Cardiac fibroblast (primary cell): ENCODE data around the gene HOXD3.

Experiments used
- DNase-seq, 2 donors: peaks; one replicate each; pipeline versions ENCODE4 v3.0.0 to v3.0.0-alpha.2; 2010; ENCODE audit warnings: low read depth in 2 of 2
- H3K4me3 ChIP-seq, 2 donors: replicated peaks in 1 of 2; 1 replicate in 1 of 2; 2 replicates in 1 of 2; pipeline ENCODE4 v1.5.1; 2011; ENCODE audit warnings: low read depth in 2 of 2, low read length in 2 of 2, mild to moderate bottlenecking in 2 of 2, moderate library complexity in 1 of 2
- CTCF ChIP-seq: IDR thresholded peaks from one replicate; pipeline ENCODE4 v1.5.1; 2011; ENCODE audit warnings: low read depth, mild to moderate bottlenecking, low read length, inconsistent platforms

HOXD3 gene

GRCh38 chr2:176189681-176190641 lies 32.9 kb downstream of the HOXD3 start:
- no peak for TF ChIP-seq CTCF
- DNase-seq = no peak
- no peak overlapping the region for H3K4me3 ChIP-seq

- no peak overlapping the region for H3K4me3 ChIP-seq
- TF ChIP-seq CTCF = no peak
- DNase-seq = no peak
Measured at GRCh38 chr2:176192351-176192750, 35.2 kb downstream of the HOXD3 start.

- DNase-seq = no peak
- no peak for TF ChIP-seq CTCF
- no peak overlapping the region for H3K4me3 ChIP-seq
Measured at GRCh38 chr2:176193048-176193447, 35.9 kb downstream of the HOXD3 start.

- no peak overlapping the region for H3K4me3 ChIP-seq
- DNase-seq = no peak
- no peak for TF ChIP-seq CTCF
Measured at GRCh38 chr2:176199902-176200301, 42.8 kb downstream of the HOXD3 start.

GRCh38 chr2:176200971-176201370 lies 43.9 kb downstream of the HOXD3 start:
- no peak overlapping the region for H3K4me3 ChIP-seq
- no peak for TF ChIP-seq CTCF
- no peak for DNase-seq

- no peak for DNase-seq
- TF ChIP-seq CTCF = no peak
- H3K4me3 ChIP-seq = no peak overlapping the region
Measured at GRCh38 chr2:176202491-176202890, 45.4 kb downstream of the HOXD3 start.
